ENCODE data around the gene ABHD6.
"Not testable (repeated sequence)": the region's sequence is repeated elsewhere in the genome, so short reads cannot be mapped to it uniquely, and the experiment has no call there.

ABHD6 gene, protein sequence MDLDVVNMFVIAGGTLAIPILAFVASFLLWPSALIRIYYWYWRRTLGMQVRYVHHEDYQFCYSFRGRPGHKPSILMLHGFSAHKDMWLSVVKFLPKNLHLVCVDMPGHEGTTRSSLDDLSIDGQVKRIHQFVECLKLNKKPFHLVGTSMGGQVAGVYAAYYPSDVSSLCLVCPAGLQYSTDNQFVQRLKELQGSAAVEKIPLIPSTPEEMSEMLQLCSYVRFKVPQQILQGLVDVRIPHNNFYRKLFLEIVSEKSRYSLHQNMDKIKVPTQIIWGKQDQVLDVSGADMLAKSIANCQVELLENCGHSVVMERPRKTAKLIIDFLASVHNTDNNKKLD

DNA sequence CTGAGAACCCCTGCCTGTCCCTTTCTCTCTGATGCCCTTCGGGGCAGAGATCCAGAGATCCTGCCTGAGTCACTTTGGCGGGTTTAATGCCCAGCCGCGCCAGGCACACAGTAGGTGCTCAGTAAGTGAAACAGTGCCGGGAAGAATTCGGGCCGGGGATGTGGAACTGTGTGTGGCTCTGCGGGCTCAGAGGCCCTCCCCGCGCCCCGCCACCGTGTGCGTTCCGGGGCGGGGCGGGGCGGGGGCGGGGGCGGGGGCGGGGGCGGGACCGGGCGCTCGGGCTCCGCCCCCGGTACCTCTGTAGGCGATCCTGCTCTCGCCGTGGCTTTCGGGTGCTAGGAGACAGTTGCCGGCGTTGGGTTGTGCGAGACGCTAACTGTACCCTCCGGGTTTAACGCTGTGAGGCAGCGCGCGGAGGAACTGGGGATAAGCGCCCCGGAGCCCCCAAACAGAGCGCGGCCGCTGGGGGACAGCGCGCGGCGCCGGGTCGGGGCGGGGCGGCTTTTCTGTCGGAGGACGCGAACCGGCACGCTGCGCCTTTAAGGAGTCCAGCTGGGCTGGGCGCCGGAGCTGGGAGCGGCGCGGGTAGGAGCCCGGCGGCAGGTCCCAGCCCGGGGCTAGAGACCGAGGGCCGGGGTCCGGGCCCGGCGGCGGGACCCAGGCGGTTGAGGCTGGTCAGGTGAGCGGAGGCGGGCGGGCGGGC is at the start of gene ABHD6:
Gene ABHD6, plus strand, starts transcription at position 555 of the 703 bp plus-strand sequence. CDS start 18,795 bp downstream, outside the sequence.
- peak; percentile 40 to 43 for DNase-seq (ENCODE audit: low read depth in 2 of 2)

DNA sequence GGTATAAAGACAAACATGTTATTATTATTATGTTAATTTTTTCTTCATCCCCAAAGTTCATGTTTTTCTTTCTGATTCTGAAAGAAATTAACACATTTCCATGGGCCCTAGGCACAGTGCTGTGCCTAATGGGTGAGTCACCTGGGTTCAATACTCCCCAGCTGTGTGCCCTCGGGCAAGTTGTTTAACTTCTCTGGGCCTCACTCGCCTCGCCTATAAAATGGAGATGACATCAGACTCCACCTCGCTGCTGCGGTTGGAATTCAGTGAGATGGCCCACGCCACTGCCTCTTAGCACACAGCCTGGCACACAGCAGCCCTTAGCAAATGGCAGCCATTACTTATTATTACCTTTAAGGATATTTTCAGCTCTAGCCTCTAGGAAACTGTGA is 49.4 kb upstream of the ABHD6 start:
- no peak for DNase-seq (ENCODE audit: low read depth in 2 of 2)

DNA sequence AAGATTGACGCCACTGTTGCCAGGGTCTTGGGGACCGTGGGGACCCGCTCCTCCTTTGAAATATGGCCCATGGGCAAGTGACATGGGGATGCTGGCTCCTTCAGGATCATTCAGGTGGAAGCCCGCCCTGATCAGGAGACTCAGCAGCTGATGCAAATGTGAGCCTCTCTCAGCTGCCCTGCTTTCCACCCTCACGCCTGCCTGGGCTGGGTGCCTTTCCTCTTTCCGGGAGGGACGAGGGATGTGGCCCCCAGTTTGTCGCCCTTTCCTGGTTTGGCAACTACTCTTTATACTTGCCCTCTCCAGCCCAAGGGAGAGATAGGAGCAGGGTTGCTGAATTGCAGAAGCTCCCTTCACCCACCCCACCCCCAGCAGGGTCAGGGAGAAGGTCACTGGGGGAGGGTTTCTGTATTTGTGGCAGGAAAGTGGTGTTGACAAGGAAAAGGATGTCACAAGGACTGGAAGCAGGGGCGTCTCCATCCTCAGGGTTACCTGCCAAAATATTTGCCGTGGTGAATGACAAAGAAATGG is 48.6 kb upstream of the ABHD6 start:
- DNase-seq (ENCODE audit: low read depth in 2 of 2) = no peak

DNA sequence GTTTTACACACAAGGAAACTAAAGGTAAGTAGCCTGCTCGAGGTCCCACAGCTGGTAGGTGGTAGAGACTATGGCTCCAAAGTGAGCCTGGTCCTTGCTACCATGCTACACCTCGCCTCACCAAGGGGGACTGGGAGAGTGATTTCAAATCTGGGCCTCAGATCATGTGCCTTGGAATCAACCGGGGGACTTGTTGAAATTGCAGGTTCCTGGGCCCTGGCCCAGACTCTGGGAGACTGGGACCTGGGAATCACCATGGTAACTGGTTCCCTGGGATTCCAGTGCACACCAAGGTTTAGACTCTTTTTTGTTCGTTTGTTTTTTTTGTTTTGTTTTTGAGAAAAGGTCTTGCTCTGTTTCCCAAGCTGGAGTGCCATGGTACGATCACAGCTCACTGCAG is 47.9 kb upstream of the ABHD6 start:
- DNase-seq (ENCODE audit: low read depth in 2 of 2) = no peak

DNA sequence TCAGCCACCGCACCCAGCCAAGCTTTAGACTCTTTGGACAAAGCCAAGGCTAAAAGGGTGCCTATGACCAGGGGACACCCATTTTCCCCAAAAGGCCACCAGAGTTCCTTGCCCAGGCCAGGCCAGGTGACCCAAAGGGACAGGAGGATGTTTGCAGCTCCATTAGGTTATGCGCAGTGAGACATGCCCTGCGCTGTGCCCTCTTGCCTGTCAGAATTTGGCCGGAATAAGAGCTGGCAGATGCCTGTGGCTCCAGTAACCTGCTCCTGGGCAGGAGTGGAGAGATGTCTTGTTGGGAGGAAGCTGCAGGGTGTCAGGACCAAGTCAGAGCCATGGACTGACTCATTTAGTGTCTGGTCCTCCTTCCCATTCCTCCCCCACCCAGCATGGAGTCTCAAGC is 47.3 kb upstream of the ABHD6 start:
- DNase-seq (ENCODE audit: low read depth in 2 of 2) = no peak

DNA sequence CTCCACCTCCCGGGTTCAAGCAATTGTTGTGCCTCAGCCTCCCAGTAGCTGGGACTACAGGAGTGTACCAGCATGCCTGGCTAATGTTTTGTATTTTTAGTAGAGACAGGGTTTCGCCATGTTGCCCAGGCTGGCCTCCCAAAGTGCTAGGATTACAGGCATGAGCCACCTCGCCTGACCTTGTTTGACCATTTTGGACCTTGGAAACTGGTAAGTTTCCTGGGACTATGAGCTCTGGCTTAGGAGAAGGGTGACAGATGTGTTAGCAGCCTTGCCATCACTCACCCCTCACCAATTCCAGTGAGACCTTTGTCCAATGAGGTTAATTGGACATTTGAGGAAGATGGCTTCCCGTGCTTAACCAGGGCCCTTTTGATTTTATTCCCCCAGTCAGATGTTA is 46.7 kb upstream of the ABHD6 start:
- DNase-seq (ENCODE audit: low read depth in 2 of 2) = no peak

DNA sequence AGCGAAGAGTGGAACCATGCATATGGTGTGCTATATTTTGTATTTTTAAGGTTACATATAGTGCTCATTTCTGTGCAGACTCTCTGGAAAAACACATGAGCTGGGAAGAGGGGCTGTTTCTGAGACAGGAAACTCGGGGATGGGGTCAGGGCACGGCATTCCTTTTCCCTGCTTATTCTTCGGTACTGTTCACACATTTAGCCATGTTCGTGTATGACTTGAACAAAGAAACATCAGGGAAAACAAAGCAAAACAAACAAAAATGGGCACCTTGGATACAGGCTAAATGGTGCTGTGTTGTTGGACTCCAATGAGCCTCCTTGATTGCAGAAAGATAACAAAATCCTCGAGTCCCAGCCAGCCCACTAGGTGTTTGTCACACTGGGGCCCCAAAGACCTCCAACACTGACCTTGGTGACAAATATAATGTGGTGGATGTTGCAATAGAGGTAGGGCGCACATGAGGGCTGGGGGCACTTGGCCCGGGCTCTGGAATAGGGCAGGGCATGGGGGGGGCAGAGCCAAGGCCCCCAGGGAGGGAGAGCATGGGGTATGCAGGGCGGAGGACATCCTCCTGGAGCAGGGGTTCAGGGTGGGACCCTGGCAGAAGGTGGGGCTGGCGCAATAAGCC is 46.1 kb upstream of the ABHD6 start:
- no peak for DNase-seq (ENCODE audit: low read depth in 2 of 2)

DNA sequence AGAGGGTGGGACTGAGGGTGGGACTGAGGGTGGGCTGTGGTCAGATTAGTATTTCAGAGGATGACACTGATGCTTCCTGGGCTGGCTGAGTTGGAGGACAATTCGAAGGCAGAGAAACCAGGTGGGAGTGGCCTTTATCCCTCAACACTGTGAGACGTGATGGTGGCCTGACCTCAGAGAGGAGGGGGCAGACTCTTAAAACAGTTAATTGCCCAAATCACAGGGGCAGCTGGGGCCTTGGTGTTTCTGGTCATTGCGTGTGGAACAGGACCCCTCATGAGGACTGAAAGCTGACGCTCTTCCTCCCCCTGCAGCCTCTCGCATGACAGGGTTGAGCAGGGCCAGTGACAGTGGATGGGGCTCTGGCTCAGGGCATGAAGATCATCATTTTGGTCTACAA is 45.5 kb upstream of the ABHD6 start:
- no peak for DNase-seq (ENCODE audit: low read depth in 2 of 2)

DNA sequence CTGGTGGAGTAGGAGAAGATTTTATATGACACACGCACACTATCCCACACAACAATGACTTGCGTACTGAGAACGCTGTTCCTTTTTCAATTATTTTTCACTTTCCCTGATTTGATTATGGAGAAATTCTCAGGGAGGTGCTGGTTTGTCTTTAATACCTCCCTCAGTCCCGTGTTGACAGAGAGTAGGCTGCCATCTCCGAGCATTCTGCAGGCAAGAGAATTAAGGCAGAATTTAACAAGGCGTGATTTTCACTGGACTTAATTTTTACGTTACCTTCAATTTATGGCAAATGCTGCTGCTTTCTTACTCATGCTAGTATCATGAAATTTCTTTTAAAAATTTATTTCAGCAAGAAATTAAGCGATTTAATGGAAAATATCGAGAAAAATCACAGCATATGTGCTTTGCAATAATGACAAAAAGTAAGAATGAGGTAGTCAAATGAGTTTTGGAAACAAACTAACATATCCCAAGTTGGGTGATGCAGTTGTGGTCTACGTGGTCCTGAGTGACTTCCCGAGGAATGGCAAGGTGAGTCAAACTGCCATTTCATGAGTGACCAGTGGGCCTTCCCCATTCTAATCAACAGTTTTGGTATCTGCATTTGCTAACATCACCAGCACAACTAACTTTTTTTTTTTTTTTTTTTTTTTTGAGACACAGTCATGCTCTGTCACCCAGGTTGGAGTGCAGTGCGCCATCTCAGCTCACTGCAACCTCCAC is 43.7 kb upstream of the ABHD6 start:
- no peak for DNase-seq (ENCODE audit: low read depth in 2 of 2)

DNA sequence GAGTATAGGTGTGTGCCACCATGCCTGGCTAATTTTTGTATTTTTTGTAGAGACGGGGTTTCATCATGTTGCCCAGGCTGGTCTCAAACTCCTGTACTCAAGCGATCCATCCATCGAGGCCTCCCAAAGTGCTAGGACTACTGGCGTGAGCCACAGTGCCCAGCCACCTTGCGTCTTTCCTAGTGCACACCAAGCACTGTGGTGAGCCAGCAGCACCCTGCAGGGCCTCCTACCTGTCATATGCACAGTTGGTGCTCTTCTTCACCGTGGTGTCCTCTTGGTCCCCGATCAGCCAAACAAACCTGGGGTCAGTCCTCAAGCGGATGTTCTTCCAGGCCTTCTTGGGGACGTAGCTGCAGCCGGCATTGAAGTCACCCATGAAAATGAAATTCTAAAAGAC is 40.0 kb upstream of the ABHD6 start:
- no peak for DNase-seq (ENCODE audit: low read depth in 2 of 2)

DNA sequence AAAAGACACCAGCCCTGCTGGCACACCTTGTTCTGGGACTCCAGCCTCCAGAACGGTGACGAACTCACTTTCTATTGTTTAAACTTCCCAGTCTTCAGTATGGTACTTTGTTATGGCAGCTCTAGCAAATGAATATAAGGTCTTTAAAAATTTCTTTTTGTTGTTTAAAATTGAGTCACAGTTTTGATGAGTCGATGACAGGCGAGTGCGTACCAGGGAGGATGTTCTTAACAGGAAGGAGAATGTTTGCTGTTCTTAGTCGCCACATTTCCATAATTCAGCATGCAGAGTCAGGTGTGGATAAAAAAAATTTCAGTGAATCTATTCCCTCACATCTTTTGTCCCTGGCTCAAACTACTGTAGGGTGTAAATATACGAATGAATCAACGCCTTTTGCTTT is 39.2 kb upstream of the ABHD6 start:
- no peak for DNase-seq (ENCODE audit: low read depth in 2 of 2)

DNA sequence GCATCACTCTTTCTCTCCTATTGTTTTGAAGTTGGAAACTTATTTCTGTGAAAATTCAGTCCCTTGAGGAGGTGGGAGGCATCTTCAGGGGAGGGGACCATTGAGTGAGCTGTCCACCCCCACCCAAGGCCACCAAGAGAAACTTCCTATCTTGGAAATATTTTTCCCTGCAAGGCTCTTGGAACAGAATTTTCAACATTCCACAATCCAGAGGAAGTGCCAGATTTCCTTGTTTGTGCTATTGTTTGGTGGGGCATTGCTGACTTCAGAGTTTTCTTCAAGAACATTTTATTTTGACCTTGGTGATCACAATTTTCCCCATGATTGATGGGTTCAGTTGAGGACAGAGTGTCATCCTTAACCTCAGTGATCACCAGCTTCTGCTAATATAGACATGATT is 38.8 kb upstream of the ABHD6 start:
- no peak for DNase-seq (ENCODE audit: low read depth in 2 of 2)

DNA sequence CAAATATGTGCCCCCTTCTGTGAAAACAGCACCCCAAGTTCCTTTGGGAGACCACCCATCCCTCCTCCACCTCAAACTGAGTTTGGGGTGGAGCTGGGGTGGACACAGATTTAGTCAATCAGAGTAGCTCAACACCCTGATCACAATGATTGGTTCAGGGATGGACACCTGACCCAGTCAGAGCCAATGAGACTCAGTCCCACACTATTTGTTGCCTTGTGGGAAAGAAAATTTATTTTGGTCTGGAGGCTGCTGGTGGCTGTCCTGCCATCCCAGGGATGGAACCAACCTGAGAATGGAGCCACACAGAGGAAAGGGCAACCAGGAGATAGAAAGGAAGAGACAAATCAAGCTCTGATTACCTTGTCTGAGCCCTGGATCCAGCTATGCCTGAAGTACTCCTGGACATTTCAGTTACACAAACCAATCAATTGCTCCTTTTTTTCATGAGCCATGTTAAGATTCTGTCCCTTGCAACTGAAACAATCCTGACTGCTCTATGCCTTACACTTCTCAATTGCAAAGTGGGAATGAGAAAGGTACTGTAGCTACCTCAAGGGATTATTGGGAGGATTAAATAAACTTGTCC is 37.4 kb upstream of the ABHD6 start:
- DNase-seq (ENCODE audit: low read depth in 2 of 2) = no peak

DNA sequence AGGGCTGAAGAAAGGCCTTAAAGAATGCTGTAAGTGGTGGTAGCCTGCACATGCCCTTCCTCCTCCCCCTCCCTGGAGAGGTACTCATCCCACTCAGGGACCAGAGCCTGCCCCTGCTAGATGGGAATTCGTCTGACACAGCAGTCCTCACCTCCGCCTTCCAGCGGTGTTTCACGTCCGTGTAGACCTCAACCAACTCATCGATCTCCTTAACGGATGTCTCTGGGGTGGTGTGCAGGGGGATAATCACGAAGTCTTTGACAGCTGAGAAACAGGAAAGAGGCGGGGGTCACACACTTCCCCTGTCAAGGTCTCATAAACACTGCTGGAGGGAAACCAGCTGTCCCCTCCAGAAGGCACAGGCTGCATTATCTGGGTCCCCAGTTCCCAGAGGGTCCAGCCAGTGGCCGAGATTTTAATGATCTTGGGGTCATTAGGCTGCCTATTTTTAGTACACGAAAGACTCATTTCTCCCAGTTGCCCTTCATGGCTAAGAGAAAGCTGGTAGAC is 36.7 kb upstream of the ABHD6 start:
- DNase-seq (ENCODE audit: low read depth in 2 of 2) = no peak

DNA sequence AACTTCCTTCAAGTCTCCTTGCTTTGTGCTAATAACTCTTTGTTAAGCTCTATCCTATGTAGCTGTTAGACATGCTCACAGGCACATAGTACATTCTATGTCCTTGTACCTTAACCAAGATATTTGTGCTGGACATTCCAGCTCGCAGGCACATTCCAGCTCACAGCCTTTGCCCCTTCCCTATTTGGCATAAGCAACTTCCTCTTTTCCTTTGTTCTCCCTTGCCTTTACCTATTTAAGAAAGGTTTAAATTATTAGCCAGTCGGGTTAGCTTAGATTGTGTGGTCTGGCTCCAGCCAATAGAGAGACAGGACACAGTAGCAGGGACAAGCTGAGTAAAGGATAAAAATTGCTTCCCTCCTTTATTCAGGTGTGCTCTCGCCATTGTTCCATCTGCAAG is 36.1 kb upstream of the ABHD6 start:
- DNase-seq (ENCODE audit: low read depth in 2 of 2) = not testable (repeated sequence)

DNA sequence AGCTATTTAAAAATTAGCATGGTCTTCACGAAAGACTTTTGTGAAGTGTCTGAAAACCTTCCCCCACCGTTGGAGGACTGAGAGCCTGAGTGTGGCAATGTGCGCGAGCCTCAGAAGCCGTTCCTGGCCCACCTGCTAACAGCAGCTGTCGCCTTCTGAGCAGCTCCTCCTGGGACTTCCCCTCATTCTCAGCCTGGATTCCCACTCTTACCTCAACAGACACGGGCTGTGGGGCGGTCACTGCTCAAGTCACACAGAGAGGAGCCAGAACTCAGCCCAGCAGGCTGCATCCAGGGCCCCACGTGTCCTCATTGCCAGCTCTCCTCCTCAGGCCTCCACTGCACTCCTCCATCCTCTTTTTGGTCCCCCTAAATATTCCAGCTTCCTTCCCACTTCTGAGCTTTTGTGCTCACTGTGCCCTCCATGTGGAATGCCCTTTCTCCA is 34.7 kb upstream of the ABHD6 start:
- DNase-seq (ENCODE audit: low read depth in 2 of 2) = no peak

DNA sequence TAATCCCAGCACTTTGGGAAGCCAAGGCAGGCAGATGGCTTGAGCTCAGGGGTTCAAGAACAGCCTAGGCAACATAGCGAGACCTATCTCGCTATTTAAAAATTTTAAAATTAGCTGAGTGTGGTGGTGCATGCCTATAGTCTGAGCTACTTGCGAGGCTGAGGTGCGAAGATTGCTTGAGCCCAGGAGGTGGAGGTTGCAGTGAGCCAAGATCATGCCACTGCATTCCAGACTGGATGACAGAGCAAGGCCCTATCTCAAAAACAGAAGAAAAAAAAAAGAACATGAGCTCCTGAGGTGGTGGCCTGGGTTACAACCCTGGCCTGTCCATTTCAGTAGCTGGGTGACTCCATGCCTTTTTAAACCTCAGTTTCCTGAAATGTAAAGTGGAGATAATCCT is 34.1 kb upstream of the ABHD6 start:
- no peak for DNase-seq (ENCODE audit: low read depth in 2 of 2)

DNA sequence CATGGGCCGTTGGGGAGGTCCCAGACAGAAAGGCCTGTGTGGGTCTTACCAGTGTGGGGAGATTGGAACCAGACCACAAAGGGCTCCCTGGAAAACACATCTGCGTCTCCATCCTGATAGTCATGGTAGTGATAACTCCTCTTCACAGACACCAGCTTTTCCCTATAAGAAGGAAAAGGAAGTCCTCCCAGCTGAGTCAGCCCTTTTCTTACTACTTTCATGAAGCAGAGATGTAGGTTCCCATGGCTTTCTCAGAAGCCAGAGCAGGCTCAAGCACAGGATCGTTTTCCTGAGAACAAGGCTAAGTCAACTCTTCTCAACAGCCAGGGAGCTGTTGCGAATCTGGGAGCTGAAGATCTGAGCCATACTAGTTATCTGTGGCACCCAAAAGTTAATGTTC is 32.9 kb upstream of the ABHD6 start:
- no peak for DNase-seq (ENCODE audit: low read depth in 2 of 2)

DNA sequence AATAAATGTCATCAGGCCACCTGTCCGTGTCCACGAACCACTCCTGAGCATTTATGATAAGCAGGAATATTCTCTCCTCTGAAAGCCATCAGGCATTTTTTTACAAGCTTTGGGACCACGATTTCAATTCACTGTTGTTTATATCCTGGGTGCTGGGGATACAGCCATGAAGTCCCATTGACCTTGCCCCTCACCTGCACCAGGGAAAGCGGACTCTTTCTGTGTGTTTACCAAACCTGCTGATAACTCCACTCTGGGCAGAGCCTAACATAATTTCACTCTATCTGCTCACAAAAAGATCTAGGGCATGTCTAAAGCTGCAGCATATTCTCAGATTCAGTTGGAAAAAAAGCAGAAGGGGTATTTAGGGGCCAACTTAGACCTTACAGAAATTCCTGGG is 31.6 kb upstream of the ABHD6 start:
- DNase-seq (ENCODE audit: low read depth in 2 of 2) = no peak

DNA sequence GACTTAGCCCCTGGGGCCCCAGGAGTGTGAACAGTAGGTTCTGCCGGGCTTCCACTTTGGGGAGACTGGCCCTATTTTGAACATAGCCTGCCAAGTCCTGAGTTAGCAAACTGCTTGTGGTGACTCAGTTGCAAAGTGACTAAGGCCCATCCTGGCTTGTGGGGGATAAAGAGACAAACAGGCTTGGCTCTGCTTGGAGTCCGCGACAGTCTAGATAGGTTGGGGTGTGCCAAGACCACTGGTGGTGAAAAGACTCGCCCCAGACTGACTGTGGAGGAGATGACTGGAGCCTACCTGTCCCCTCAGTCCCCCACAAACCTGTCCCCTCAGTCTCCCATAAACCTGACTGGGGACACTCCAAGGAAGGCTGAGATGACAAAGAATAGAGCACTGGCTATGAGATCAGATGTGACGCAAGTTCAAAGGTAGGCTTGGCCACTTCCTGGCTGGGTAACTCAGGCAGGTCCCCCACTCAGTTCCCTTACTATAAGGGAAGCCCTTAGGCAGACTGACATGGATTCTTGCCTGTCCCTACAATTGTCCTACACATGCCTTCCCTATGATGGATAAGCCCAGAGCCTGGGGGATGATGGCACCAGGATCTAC is 31.1 kb upstream of the ABHD6 start:
- DNase-seq (ENCODE audit: low read depth in 2 of 2) = no peak

DNA sequence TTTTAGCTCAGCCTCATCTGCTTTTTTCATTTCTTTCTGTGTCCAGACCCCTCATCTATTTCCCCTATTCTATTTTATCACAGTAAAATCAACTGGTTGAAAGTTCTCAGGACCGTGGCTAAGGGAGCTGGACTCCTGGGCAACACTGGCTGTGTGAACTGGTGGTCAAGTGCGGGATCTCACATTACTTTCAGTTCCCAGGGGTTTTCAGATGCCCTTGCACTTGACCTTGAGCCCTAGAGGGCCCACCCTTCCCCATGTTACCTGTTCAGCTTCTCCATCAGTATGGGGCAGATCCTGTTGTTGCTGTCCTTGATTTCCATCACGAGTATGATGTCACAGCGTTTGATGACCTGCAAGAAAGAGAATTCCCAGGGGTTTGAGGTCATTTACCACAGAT is 29.6 kb upstream of the ABHD6 start:
- no peak for DNase-seq (ENCODE audit: low read depth in 2 of 2)
